Measurements from ENCODE around the gene ATG16L1.

Gene ATG16L1

GRCh38 chr2:233290051-233290845 lies 38.8 kb downstream of the ATG16L1 start:
- DNase-seq (ENCODE audit: low spot score): no peak

- DNase-seq (ENCODE audit: low spot score): no peak
Measured at GRCh38 chr2:233295891-233296290, 44.4 kb downstream of the ATG16L1 start.

- DNase-seq (ENCODE audit: low spot score): no peak
Measured at GRCh38 chr2:233297076-233297475, 45.6 kb downstream of the ATG16L1 start.

GRCh38 chr2:233300401-233300800 lies 48.9 kb downstream of the ATG16L1 start:
- no peak for DNase-seq (ENCODE audit: low spot score)

- no peak for DNase-seq (ENCODE audit: low spot score)
Measured at GRCh38 chr2:233301248-233301647, 49.8 kb downstream of the ATG16L1 start.

- DNase-seq (ENCODE audit: low spot score): no peak
Measured at GRCh38 chr2:233301811-233302210, 50.3 kb downstream of the ATG16L1 start.

- DNase-seq (ENCODE audit: low spot score): no peak
Measured at GRCh38 chr2:233303252-233303651, 51.8 kb downstream of the ATG16L1 start.

- DNase-seq (ENCODE audit: low spot score): no peak
Measured at GRCh38 chr2:233307565-233307964, 56.1 kb downstream of the ATG16L1 start, which contains the start of gene SAG. TSS of gene SAG (plus strand) at chr2:233307816. CDS start at chr2:233309190, 1,374 bp downstream.

- DNase-seq (ENCODE audit: low spot score): no peak
Measured at GRCh38 chr2:233311241-233311926, 59.9 kb downstream of the ATG16L1 start.

- no peak for DNase-seq (ENCODE audit: low spot score)
Measured at GRCh38 chr2:233312874-233313273, 61.4 kb downstream of the ATG16L1 start.

- DNase-seq (ENCODE audit: low spot score): no peak
Measured at GRCh38 chr2:233314180-233314925, 62.9 kb downstream of the ATG16L1 start.

GRCh38 chr2:233317196-233317943 lies 65.9 kb downstream of the ATG16L1 start:
- no peak for DNase-seq (ENCODE audit: low spot score)

- DNase-seq (ENCODE audit: low spot score): no peak
Measured at GRCh38 chr2:233319256-233319655, 67.8 kb downstream of the ATG16L1 start.

- DNase-seq (ENCODE audit: low spot score): no peak
Measured at GRCh38 chr2:233320470-233320869, 69.0 kb downstream of the ATG16L1 start.

GRCh38 chr2:233321166-233321565 lies 69.7 kb downstream of the ATG16L1 start:
- DNase-seq (ENCODE audit: low spot score): no peak

GRCh38 chr2:233323851-233324250 lies 72.4 kb downstream of the ATG16L1 start:
- no peak for DNase-seq (ENCODE audit: low spot score)

- no peak for DNase-seq (ENCODE audit: low spot score)
Measured at GRCh38 chr2:233325256-233325655, 73.8 kb downstream of the ATG16L1 start.

GRCh38 chr2:233325814-233326213 lies 74.3 kb downstream of the ATG16L1 start:
- no peak for DNase-seq (ENCODE audit: low spot score)

- no peak for DNase-seq (ENCODE audit: low spot score)
Measured at GRCh38 chr2:233326500-233326899, 75.0 kb downstream of the ATG16L1 start.

GRCh38 chr2:233328922-233329321 lies 77.4 kb downstream of the ATG16L1 start:
- no peak for DNase-seq (ENCODE audit: low spot score)

- DNase-seq (ENCODE audit: low spot score): no peak
Measured at GRCh38 chr2:233329489-233330135, 78.1 kb downstream of the ATG16L1 start.
